Measurements from ENCODE around the gene UHRF2.

DNA sequence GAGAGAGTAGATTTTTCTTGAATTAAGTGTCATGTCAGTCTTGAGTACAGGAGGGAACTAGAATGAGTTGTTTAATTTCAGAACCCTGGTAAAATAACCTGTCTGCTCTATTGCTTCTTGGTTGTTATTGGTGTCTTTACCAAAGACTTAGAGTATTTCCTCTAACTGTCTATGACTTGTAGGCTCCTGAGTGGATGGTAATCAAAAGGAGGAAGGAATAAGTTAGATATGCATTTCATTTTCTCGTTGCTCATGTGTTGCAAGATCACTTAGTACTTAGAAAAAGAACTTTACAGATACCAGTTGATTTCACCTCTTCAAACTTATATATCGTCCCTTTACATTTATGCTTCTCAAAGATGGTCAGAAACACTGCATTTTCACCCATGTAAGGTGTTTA is 31.1 kb downstream of the UHRF2 start:
- TF ChIP-seq POLR2A (IDR thresholded peaks at IDR 0.05; ENCODE audit: low read depth), result no peak
- TF ChIP-seq, protein P1, sequence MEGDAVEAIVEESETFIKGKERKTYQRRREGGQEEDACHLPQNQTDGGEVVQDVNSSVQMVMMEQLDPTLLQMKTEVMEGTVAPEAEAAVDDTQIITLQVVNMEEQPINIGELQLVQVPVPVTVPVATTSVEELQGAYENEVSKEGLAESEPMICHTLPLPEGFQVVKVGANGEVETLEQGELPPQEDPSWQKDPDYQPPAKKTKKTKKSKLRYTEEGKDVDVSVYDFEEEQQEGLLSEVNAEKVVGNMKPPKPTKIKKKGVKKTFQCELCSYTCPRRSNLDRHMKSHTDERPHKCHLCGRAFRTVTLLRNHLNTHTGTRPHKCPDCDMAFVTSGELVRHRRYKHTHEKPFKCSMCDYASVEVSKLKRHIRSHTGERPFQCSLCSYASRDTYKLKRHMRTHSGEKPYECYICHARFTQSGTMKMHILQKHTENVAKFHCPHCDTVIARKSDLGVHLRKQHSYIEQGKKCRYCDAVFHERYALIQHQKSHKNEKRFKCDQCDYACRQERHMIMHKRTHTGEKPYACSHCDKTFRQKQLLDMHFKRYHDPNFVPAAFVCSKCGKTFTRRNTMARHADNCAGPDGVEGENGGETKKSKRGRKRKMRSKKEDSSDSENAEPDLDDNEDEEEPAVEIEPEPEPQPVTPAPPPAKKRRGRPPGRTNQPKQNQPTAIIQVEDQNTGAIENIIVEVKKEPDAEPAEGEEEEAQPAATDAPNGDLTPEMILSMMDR (IDR thresholded peaks at IDR 0.05), result no peak
